ENCODE measurements around the gene PCBP3. TPM values are rescaled to one million over a fixed set of nuclear protein-coding genes. Genes with fewer than 3 reads are reported as not detected.

Gene PCBP3
- total and polyA plus RNA-seq, 2 donors = 4.3 to 4.6 TPM

DNA sequence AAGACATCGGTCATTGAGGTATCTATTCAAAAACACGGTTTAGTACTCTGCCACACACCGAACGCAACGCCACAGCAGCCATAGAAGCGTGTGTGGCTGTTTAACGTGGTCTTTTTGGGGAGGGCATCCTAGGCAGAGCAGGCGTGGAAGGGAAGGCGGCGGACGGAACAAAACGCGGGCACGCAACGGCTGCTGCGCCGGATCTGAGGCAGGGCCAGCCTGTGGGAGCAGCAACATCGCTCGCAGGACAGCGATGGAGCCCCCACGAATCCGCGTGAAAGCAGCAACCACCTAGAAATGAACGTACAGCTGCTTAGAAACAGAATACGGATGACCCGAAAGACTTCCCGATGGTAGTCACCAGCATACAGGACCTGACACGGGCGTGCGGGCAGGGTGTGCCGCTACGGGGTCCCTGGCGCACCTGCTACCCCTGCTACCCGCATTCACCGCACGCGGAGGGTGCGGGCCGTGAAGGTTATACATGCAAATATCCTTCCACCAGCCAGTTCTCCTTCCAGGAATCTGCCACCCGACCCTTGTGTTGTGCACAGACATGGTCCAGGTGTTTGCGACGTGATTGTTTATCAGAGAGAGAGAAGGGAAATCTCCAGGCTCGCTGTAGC lies 223.6 kb downstream of the PCBP3 start:
- 85% methylated on average over 43 of the region's 43 CpGs for WGBS
- no peaks in the 10 kb centered on the region for H3K36me3 ChIP-seq (ENCODE audit: insufficient read depth)
- DNase-seq (ENCODE audit: extremely low spot score) = no peak
- no peak overlapping the region for H3K4me3 ChIP-seq (ENCODE audit: low read depth, low read length)
- H3K27ac ChIP-seq (ENCODE audit: low read depth) = no peak overlapping the region
- no peaks in the 10 kb centered on the region for H3K4me1 ChIP-seq (ENCODE audit: insufficient read depth)

GRCh38 chr21:45867671-45868081 lies 224.2 kb downstream of the PCBP3 start:
- Histone ChIP-seq H3K4me3 (ENCODE audit: low read depth, low read length) (no peak overlapping the region), H3K4me1 (ENCODE audit: insufficient read depth) (no peaks in the 10 kb centered on the region), H3K27ac (ENCODE audit: low read depth) (no peak overlapping the region), H3K36me3 (ENCODE audit: insufficient read depth) (no peaks in the 10 kb centered on the region)
- WGBS = 84% methylated on average over 22 of the region's 22 CpGs
- DNase-seq (ENCODE audit: extremely low spot score) = no peak

DNA sequence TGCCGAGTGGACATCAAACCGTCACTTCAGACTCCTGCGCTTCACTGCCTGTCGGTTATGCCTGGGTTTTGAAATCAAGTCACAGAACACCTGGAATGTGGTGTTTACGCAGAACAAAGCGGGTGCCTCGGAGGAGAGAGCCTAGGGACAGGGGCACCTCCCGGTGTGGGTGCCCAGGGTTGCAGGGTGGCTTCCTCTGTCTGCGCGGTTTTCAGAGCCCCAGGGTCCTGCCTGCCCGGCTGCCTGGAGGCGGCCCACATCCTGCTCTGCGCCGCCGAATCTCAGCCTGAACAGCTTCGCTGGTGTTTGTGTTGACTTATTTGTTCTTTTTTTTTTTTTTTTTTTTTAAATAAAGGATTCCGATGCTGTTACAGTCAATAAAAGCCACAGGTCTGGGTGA lies 224.6 kb downstream of the PCBP3 start:
- H3K36me3 ChIP-seq (ENCODE audit: insufficient read depth) = no peaks in the 10 kb centered on the region
- H3K4me1 ChIP-seq (ENCODE audit: insufficient read depth) = no peaks in the 10 kb centered on the region
- no peak overlapping the region for H3K4me3 ChIP-seq (ENCODE audit: low read depth, low read length)
- WGBS = 87% methylated on average over 17 of the region's 17 CpGs
- no peak for DNase-seq (ENCODE audit: extremely low spot score)
- H3K27ac ChIP-seq (ENCODE audit: low read depth) = no peak overlapping the region

GRCh38 chr21:45868488-45868887 lies 225.0 kb downstream of the PCBP3 start:
- no peak overlapping the region for H3K4me3 ChIP-seq (ENCODE audit: low read depth, low read length)
- DNase-seq (ENCODE audit: extremely low spot score) = no peak
- no peaks in the 10 kb centered on the region for H3K4me1 ChIP-seq (ENCODE audit: insufficient read depth)
- H3K36me3 ChIP-seq (ENCODE audit: insufficient read depth) = no peaks in the 10 kb centered on the region
- no peak overlapping the region for H3K27ac ChIP-seq (ENCODE audit: low read depth)
- WGBS = 70% methylated on average over 22 of the region's 22 CpGs

DNA sequence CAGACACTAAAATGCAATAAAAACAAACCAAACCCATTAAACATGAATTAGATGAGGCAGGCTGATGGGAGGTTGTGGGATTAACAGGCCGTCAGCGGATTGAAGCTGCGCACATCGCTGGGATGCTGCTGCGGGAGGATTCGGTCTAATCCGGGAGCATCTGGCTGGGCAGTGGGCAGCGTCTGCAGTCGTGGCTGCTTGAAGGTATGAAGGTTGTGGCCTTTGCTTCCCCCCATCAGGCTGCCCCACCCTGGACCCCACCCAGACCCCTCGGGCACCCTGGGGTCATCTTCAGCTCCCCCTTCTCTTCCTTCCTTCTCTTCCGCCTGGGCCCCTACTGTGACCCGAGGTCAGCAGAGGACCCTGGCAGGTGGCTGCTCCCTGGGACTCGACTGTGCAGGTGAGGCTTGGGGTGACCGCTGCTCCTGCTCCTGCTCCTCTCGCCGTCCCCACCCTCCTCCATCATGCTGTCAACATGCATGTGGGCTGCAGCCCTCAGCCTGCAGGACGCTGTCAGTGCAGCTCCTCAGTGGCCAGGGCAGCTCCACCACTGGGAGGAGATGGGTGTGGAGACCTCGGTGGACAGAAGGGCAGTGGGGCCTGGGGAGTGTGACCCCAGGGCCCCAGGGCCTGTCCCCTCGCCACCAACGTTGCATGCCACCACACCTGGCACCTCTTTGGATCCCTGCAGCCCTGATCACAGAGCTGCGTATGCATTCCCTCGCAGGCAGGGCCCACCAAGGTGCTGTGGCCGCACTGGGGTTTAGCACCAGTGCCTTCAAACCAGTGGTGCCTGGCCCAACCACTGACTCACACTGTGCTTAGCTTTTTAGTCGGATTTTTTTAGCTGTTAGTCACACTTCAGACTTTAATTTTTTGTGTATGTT lies 225.8 kb downstream of the PCBP3 start:
- DNase-seq (ENCODE audit: extremely low spot score) = no peak
- Histone ChIP-seq H3K36me3 (ENCODE audit: insufficient read depth) (no peaks in the 10 kb centered on the region), H3K4me3 (ENCODE audit: low read depth, low read length) (no peak overlapping the region), H3K27ac (ENCODE audit: low read depth) (no peak overlapping the region), H3K4me1 (ENCODE audit: insufficient read depth) (no peaks in the 10 kb centered on the region)
- WGBS = 67% methylated on average over 24 of the region's 24 CpGs

DNA sequence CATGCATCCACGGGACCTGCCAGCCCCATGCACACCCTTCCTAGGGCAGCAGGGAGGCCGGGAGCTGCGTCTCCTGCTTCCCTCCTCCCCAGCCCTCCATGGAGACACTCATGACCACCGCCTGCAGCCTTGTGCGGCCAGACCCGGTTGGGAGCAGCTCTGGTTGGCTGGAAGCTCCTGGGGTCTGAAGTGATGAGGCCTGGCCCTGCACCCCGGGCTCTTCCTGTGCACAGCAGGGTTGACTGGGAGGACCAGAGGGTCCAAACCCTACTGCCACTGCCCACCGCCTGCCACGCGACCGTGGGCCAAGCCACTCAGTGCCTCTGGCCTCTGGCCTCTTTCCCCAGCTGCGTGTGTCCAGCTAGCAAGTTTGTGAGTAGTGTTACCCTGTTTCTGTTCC lies 226.9 kb downstream of the PCBP3 start:
- H3K4me1 ChIP-seq (ENCODE audit: insufficient read depth) = no peaks in the 10 kb centered on the region
- 70% methylated on average over 12 of the region's 12 CpGs for WGBS
- H3K36me3 ChIP-seq (ENCODE audit: insufficient read depth) = no peaks in the 10 kb centered on the region
- H3K27ac ChIP-seq (ENCODE audit: low read depth) = no peak overlapping the region
- H3K4me3 ChIP-seq (ENCODE audit: low read depth, low read length) = no peak overlapping the region
- no peak for DNase-seq (ENCODE audit: extremely low spot score)

- H3K36me3 ChIP-seq (ENCODE audit: insufficient read depth) = no peaks in the 10 kb centered on the region
- no peak overlapping the region for H3K27ac ChIP-seq (ENCODE audit: low read depth)
- H3K4me1 ChIP-seq (ENCODE audit: insufficient read depth) = no peaks in the 10 kb centered on the region
- H3K4me3 ChIP-seq (ENCODE audit: low read depth, low read length) = no peak overlapping the region
- no peak for DNase-seq (ENCODE audit: extremely low spot score)
- 87% methylated on average over 17 of the region's 17 CpGs for WGBS
Observed at GRCh38 chr21:45870851-45871615, 227.5 kb downstream of the PCBP3 start.

GRCh38 chr21:45871616-45872236 lies 228.2 kb downstream of the PCBP3 start:
- no peak overlapping the region for H3K27ac ChIP-seq (ENCODE audit: low read depth)
- no peaks in the 10 kb centered on the region for H3K4me1 ChIP-seq (ENCODE audit: insufficient read depth)
- WGBS = 83% methylated on average over 22 of the region's 22 CpGs
- no peak overlapping the region for H3K4me3 ChIP-seq (ENCODE audit: low read depth, low read length)
- H3K36me3 ChIP-seq (ENCODE audit: insufficient read depth) = no peaks in the 10 kb centered on the region
- no peak for DNase-seq (ENCODE audit: extremely low spot score)

GRCh38 chr21:45872471-45872870 lies 228.9 kb downstream of the PCBP3 start:
- 92% methylated on average over 11 of the region's 11 CpGs for WGBS
- H3K4me3 ChIP-seq (ENCODE audit: low read depth, low read length) = no peak overlapping the region
- H3K27ac ChIP-seq (ENCODE audit: low read depth) = no peak overlapping the region
- H3K36me3 ChIP-seq (ENCODE audit: insufficient read depth) = no peaks in the 10 kb centered on the region
- H3K4me1 ChIP-seq (ENCODE audit: insufficient read depth) = no peaks in the 10 kb centered on the region
- DNase-seq (ENCODE audit: extremely low spot score) = no peak

DNA sequence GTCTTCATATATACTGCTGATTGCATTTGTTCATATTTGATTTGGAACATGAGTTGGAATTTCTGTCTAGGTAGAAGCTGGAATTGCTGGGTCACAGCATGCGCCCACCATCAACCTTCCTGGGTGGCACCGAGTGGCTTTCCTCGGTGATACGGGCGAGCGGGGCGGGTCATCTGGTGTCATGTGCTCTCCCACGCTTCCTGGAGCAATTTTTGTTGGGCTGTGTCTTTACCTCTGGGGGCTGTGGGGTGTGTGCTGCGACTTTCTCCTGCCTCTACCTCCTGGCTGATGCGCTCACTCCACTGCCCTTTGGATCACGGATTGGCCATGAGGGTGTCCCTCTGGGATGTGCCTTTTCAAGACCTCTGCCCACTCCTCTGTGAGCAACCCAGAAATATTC lies 229.4 kb downstream of the PCBP3 start:
- H3K36me3 ChIP-seq (ENCODE audit: insufficient read depth) = no peaks in the 10 kb centered on the region
- H3K4me1 ChIP-seq (ENCODE audit: insufficient read depth) = no peaks in the 10 kb centered on the region
- no peak for DNase-seq (ENCODE audit: extremely low spot score)
- H3K27ac ChIP-seq (ENCODE audit: low read depth) = no peak overlapping the region
- H3K4me3 ChIP-seq (ENCODE audit: low read depth, low read length) = no peak overlapping the region
- WGBS = 86% methylated on average over 11 of the region's 11 CpGs

DNA sequence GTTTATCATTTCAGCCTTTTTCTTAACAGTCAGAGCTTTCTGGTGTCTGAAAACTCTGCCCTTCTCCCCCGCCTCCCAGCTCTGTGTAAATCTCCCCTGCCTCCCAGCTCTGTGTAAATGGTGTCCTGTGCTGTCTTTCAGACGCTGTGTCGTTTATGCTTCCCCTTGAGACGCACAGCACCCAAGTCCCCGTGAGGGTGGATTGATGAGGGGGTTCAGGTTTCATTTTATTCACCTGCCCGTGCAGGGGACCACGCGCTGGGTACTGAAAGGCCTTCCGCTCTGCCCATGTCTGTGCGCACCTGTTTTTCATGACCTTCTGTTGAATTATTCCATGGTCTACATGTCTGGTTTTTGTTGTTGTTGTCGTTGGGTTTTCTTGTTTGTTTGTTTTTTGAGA lies 229.9 kb downstream of the PCBP3 start:
- Histone ChIP-seq H3K27ac (ENCODE audit: low read depth) (no peak overlapping the region), H3K4me3 (ENCODE audit: low read depth, low read length) (no peak overlapping the region), H3K4me1 (ENCODE audit: insufficient read depth) (no peaks in the 10 kb centered on the region), H3K36me3 (ENCODE audit: insufficient read depth) (no peaks in the 10 kb centered on the region)
- DNase-seq (ENCODE audit: extremely low spot score) = no peak
- 85% methylated on average over 11 of the region's 11 CpGs for WGBS

- 95% methylated on average over 15 of the region's 15 CpGs for WGBS
- Histone ChIP-seq H3K4me1 (ENCODE audit: insufficient read depth) (no peaks in the 10 kb centered on the region), H3K27ac (ENCODE audit: low read depth) (no peak overlapping the region), H3K4me3 (ENCODE audit: low read depth, low read length) (no peak overlapping the region), H3K36me3 (ENCODE audit: insufficient read depth) (no peaks in the 10 kb centered on the region)
- no peak for DNase-seq (ENCODE audit: extremely low spot score)
Observed at GRCh38 chr21:45873866-45874265, 230.3 kb downstream of the PCBP3 start.

DNA sequence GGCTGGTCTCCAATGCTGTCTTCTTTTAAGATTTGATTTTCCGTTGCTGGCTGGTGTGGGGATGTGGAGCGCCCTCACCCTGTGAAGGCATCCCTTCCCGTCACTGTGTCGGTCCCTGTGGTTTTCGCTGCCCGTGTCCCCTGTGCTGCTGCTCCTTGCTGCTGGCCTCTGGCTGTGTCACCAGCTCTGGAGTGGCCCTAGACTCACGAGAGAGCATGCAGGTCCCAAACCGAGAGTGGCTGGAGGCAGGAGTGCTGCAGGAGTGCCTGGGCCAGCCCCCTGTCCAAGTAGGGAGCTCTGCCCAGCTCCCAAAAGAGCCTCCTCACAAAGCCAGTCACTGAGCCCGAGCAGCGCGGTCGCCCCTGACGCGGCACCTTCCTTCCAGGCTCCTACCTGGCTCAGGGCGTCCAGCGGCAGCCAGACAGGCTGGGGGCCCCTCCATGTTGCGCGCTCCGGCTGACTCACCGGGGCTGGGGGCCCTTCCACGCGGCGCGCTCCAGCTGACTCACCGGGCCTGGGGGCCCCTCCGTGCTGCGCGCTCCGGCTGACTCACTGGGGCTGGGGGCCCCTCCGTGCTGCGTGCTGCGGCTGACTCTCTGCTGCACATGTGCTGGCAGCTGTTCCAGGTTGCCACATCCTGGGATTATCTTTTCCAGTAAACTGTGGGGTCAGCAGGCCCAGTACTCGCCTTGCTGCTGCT lies 231.3 kb downstream of the PCBP3 start:
- Histone ChIP-seq H3K4me1 (ENCODE audit: insufficient read depth) (no peaks in the 10 kb centered on the region), H3K27ac (ENCODE audit: low read depth) (no peak overlapping the region), H3K36me3 (ENCODE audit: insufficient read depth) (no peaks in the 10 kb centered on the region), H3K4me3 (ENCODE audit: low read depth, low read length) (no peak overlapping the region)
- DNase-seq (ENCODE audit: extremely low spot score) = no peak
- 32% methylated on average over 33 of the region's 33 CpGs for WGBS
